HG03280 (cell line): ENCODE data around the gene PIK3C3.
A peak's percentile ranks its signal among the peaks of the same experiment; 100 is the strongest.

ENCODE experiments used
- ATAC-seq: cut with Tn5 transposase; IDR thresholded peaks from one replicate; pipeline ENCODE4 v1.9.1; 2021; ENCODE audit warnings: mild to moderate bottlenecking, moderate library complexity; ENCODE audit not compliant: unreplicated experiment

The PIK3C3 gene

GRCh38 chr18:42113529-42114191 is 158.6 kb downstream of the PIK3C3 start:
- ATAC-seq = peak; percentile 41

- ATAC-seq = peak; percentile 90
These were observed 159.4 kb downstream of the PIK3C3 start for GRCh38 chr18:42114310-42114943.

- no peak for ATAC-seq
These were observed 171.6 kb downstream of the PIK3C3 start for GRCh38 chr18:42126586-42126985.

- no peak for ATAC-seq
These were observed 176.3 kb downstream of the PIK3C3 start for GRCh38 chr18:42131066-42131929.

GRCh38 chr18:42131930-42132244 is 176.9 kb downstream of the PIK3C3 start:
- ATAC-seq = no peak
